CD4-positive, alpha-beta T cell treated with Interleukin-2 at 100 ng/mL for 4 hours (primary cell): Measurements from ENCODE around the gene SART1.
"Not testable (repeated sequence)": the region's sequence is repeated elsewhere in the genome, so short reads cannot be mapped to it uniquely, and the experiment has no call there.

ENCODE experiments used
- DNase-seq: peaks from one replicate; pipeline ENCODE4 v3.0.0-alpha.2; 2020; ENCODE audit warnings: low spot score

The SART1 gene

DNA sequence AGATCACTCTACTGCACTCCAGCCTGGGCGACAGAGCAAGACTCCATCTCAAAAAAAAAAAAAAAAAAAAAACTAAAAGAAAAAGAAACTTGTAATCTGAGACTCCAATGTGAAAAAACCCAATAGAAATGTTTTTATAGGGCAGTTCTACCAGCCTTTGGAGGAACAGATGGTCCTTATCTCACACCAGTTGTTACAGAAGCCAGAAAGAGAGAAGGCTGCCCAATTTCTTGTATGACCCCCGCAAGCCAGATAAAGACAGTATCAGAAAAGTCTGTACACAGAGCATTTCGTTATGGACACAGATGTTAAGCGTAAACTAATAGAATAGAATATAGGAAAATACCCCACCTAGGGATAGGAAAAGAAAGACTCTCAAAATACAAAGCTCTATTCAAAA, 27.5 kb upstream of the SART1 start:
- no peak for DNase-seq

DNA sequence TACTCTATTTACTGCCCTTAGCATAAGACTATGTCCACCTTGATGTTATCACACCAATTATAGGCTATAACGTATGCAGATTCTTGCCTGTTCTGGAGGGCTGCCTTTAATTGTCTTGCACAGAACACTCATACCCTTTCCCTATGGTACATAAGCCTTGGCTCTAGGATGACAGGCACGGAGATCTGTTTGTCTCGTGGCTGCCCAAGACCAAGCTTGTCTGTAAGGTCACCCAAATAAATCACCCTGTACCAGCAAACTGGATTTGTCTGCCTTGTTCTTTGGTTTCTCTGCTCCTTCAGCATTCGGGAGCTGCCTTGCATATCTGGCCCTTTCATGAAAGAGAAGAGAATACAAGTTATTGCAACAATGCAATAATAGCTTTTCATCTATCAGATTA, 23.8 kb upstream of the SART1 start:
- no peak for DNase-seq

DNA sequence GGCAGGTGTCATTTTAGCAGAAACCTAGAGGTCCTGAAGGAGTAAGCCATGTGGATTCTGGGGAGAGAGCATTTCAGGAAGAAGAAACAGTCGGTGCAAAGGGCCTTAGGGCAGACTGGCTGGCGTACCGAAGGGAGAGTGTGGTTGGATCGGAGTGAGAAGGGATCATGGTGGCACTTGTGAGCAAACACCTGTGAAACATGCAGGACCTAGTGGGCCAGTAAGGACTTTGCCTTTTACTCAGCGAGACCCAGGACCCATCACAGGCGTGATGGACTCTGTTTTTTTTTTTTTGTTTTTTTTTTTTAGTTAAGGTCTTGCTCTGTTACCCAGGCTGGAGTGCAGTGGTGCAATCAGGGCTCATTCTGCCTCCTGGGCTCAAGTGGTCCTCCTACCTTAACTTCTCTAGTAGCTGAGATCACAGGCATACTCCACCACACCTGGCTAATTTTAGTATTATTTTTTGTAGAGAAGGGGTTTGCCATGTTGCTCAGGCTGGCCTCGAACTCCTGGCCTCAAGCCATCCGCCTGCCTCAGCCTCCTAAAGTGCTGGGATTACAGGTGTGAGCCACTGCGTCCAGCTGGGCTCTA, 19.7 kb upstream of the SART1 start:
- DNase-seq, result no peak

DNA sequence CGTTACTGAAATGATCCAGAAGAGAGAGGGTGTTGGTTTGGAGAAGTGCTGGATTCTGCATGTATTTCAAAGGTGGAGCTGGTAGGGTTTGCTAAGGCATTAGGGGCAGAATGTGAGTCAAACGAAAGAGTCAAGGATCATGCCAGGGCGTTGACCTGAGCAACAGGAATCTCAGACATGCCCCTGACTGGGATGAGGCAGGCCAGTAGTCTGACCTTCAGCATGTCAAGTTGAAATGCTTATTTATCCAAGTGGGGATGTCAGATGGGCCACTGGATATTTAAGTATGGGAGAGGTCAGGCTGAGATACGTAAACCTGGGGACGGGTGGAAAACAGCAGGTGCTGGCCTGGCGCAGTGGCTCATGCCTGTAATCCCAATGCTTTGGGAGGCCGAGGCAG, 19.0 kb upstream of the SART1 start:
- no peak for DNase-seq

DNA sequence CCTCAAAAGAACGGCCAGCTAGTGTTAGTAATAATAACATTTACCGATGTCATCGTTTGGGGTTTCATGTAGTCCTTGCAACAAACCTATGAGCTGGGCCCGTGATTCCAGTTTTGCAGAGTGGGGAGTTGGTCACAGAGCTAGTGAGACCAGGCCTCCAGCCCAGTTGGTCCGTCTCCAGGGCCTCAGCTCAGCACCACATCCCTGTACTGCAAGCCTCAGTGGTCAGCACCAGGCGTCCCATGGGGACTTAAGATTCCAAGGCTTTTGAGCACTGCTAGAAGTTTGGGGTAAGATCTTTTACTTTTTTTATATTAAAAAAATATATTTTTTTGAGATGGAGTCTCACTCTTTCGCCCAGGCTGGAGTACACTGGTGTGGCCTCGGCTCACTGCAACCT, 17.3 kb upstream of the SART1 start:
- no peak for DNase-seq

DNA sequence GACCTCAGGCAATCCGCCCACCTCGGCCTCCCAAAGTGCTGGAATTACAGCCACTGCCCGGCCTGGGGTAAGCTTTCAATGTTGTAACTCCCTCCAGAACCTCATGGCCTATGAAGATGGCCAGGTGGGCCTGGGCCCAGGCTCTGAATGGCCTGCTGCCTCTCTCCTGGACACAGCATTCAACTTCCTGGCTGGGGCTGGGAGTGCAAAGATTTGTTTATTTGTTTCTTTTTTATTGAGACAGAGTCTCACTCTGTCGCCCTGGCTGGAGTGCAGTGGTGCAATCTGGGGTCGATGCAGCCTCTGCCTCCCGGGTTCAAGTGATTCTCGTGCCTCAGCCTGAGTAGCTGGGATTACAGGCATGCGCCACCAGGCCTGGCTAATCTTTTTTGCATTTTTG, 16.8 kb upstream of the SART1 start:
- DNase-seq, result no peak

DNA sequence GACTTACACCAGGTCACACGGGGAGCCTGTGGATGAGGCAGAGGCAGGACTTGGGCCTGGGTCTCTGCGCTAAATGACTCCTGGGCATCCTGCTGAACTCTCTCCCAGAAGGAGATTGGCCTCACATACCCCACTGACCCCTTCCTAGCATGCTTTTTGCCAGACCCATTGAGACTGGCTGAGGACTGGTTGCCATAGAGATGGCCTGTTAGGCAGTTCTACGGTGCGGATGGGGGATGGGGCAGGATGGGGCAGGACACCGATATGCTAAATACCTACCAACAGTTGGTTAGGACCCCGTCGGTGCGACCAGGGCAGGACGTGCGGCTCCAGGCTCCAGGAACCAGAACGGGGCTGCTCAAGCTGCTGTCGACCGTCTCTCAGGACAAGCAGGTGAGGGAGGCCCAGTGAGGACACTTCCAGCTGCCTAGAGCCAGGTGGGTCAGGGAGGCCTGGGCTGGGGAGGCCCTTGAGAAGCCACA, 16.1 kb upstream of the SART1 start, which contains the start of gene TSGA10IP:
TSS of gene TSGA10IP (plus strand) at position 51 of the 482 bp plus-strand sequence. CDS start at position 247, 196 bp downstream.
- no peak for DNase-seq

DNA sequence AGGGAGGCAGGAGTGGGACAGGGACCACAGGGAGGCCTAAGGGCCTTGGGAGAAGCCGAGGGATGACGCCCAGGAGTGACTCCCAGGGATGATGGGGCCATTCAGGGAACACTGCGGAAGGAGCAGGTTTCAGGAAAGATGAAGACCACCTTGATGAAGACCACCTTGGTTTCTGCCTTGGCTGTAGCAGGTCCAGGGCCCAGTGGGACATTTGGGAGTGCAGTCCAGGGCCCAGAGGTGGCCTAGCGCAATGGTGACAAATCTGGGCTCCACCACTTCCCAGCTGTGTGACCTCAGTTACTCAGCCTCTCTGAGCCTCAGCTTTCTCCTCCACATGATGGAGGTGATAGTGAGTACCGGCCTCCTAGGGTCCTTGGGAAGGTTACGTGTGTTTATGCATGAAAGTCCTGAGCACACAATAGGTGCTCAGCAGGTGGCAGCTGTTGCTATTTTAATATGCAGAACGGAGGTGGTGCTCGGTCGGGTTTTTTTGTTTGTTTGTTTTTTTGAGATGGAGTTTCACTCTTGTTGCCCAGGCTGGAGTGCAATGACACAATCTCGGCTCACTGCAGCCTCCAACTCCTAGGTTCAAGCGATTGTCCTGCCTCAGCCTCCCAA, 15.5 kb upstream of the SART1 start:
- DNase-seq, result no peak

DNA sequence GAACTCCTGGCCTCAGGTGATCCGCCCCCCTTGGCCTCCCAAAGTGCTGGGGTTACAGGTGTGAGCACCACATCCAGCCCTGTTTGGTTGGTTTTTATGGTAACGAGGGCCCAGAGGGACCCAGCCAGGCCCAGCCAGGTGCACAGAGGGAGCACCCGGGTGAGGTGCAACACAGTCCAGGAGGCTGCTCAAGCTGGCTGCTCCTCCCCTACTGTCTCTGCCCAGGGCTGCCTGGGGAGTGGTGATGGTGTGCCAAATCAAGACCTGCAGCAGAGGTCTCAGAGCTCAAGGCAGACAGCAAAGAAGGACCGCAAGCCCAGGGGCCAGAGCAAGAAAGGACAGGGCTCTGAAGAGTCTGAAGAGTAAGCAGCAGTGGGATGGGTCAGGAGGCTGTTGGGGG, 14.9 kb upstream of the SART1 start:
- DNase-seq, result no peak

DNA sequence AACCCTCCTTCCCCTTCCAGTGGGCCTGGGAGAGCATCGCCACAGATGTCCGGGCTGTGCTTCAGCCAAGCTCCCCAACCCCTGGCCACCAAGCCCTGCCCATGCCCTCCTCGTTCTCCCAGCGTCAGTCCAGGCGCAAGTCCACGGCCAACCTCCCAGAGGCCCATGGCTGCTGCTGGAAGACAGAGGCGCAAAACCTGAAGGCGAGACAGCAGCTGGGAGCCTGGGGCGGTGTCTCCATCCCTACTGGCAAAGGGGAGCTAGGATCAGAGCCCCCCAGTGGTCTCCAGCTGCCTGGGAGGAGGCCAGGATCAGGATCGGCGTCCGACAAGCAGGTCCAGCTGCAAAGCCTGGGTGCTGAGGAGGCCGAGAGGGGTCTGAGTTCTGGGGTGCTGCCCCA, 14.4 kb upstream of the SART1 start:
- no peak for DNase-seq

DNA sequence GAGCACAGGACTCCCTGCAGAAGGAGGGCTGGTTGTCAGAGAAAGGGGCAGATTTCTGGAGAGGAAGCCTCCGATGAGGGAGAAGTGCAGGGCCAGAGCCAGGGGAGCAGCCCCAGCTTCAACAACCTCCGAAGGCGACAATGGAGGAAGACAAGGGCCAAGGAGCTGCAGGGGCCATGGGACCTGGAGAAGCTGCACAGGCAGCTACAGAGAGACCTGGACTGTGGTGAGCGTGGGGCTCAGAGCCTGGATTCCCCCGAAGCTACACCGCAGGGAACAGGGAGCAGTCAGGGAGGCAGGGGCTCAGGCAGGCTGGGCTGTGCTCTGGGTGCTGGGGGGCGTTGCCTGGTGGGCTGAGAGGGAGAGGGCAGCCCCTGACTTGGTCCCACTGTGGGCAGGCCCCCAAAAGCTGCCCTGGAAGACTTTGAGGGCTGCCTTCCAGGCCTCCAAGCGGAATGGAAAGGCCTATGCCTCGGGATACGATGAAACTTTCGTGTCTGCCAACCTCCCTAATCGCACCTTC, 13.9 kb upstream of the SART1 start:
- DNase-seq, result no peak

DNA sequence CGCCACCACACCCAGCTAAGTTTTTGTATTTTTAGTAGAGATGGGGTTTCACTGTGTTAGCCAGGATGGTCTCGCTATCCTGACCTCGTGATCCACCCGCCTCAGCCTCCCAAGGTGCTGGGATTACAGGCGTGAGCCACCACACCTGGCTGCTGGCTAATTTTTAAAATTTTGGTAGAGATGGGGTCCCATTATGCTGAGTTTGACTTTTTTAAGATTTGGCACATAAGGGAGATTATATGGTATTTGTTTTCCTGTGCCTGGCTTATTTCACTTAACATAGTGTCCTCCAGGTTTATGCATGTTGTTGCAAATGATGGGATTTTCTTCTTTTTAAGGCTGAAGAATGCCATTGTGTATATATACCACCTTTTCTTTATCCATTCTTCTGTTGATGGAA, 10.8 kb upstream of the SART1 start:
- DNase-seq, result not testable (repeated sequence)

DNA sequence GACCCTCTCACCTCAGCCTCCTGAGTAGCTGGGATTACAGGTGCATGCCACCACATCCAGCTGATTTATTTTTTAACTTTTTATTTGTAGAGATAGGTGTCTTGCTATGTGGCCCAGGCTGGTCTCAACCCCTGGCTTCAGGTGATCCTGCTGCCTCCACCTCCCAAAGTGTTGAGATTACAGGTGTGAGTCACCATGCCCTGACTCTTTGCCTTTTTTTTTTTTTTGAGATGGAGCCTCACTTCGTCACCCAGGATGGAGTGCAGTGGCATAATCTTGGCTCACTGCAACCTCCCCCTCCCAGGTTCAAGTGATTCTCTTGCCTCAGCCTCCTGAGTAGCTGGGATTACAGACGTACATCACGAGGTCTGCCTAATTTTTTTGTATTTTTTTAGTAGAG, 9.9 kb upstream of the SART1 start:
- not testable (repeated sequence) for DNase-seq

DNA sequence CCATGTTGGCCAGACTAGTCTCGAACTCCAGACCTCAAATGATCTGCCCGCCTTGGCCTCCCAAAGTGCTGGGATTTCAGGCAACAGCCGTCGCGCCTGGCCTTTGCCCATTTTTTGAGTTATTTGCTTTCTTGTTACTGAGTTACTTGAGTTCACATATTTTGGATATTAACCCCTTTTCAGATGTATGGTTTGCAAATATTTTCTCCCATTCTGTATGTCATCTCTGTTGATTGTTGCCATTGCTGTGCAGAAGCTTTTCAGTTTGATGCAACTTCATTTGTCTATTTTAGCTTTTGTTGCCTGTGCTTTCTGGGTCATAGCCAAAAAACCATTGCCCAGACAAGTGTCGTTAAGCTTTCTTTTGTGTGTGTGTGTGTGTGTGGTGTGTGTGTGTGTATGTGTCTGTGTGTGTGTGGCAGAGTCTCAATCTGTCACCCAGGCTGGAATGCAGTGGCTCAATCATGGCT, 9.4 kb upstream of the SART1 start:
- no peak for DNase-seq

DNA sequence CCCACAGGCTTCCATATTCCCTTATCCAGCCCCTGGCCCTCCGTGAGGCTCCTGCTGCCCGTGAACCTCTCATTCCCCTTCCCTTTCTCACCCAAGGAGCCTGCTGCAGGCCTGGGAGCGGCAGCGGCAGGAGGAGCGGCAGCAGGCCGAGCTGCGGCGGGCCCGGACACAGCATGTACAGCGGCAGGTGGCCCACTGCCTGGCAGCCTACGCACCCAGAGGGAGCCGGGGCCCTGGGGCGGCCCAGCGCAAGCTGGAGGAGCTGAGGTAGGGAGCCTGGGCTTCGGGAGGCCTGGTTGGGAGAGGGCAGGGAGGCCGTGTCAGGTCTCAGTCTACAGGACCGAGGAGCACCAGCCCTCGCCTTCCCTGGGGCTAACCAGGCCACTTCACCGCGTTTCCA, 8.1 kb upstream of the SART1 start:
- DNase-seq, result no peak

DNA sequence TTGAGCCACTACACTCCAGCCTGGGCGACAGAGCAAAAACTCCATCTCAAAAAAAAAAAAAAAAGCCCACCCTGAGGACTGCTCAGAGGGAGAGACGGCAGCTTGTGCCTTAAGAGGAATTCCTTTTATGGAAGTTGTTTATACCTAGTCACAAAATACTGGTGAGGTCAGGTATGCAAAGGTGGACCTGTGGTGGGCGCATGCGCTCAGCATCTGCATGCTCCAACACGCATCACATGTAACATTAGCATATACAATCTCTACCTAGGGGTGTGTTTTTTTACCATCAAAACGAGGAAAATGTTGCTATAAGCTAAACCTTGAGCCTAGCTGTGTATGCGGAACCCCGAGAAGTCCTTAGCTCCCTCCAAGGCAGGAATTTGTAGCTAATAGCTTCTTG, 6.8 kb upstream of the SART1 start:
- DNase-seq, result no peak

DNA sequence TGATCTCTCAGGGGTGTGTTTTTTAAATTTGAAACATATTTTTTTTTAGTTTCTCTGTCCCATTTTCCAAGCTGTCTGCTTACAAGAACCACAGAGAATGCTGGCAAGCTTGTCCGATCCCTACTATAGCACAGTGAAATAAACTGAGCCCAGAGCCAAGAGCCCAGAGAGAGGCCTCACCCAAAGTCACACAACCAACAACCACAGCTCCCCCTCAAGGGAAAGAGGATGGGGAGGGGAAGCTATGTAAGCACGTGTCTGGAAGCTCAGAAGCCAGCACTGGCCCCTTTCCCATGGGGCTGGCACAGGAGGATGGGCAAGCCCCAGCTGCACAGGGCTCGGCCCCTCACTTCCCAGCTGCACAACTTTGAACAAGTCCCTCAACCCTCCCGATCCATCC, 3.2 kb upstream of the SART1 start:
- DNase-seq, result no peak

DNA sequence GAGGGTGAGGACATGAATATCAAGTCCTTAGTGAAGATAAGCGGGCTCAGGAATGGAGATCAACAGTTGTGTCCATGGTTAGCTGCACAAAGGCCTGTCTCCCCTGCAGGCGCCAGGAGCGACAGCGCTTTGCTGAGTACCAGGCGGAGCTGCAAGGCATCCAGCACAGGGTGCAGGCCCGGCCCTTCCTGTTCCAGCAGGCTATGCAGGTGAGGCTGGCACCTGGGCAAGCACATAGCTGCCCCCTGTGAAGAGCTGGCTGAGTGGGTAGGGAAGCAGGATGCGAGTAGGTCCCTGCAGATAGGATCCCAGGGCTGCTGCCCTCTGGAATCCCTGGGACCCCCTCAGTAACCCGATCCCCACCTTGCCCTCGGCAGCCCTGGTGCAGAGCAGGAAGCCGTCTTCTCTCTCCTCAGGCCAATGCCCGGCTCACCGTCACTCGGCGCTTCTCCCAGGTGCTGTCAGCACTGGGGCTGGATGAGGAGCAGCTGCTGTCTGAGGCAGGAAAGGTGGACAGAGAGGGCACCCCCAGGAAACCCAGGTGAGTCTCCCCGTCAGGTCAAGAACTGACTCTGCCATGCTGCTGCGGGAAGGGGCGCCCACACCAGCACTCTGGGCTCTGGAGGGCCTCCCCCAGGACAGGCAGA, 2.6 kb upstream of the SART1 start:
- DNase-seq, result no peak

DNA sequence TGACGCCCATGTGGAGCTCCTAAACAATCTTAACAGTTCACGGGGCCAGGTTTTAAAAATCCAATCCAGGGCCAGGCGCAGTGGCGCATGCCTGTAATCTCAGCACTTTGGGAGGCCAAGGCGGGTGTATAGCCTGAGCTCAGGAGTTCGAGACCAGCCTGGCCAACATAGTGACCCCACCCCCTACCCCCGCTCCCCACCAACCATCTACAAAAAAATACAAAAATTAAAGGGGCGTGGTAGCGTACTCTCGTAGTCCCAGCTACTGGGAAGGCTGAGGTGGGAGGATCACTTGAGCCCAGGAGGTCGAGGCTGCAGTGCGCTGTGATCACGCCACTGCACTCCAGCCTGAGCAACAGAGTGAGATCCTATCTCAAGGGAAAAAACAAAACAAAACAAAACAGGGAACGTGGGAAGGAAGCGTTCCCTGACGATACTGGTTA, 689 bp upstream of the SART1 start:
- no peak for DNase-seq

DNA sequence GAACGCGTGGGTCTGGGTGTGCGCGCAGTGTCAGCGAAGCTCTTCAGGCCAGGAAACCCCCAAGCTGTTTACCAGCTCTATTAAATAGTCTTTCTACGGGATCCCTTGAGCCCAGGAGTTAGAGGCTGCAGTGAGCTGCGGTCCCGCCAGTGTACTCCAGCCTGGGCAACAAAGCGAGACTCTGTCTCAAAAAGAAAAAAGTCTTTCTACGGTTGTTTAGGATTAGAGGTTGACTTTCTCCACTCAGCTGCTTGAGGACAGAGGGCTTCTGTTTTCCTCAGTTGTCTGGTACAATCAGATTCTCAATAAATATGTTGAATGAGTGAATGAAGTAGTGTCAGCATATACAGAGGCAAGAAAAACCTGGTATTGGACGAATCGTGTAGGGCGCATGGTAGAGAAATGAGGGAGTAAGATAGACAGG, 619 bp downstream of the SART1 start:
- DNase-seq, result no peak

DNA sequence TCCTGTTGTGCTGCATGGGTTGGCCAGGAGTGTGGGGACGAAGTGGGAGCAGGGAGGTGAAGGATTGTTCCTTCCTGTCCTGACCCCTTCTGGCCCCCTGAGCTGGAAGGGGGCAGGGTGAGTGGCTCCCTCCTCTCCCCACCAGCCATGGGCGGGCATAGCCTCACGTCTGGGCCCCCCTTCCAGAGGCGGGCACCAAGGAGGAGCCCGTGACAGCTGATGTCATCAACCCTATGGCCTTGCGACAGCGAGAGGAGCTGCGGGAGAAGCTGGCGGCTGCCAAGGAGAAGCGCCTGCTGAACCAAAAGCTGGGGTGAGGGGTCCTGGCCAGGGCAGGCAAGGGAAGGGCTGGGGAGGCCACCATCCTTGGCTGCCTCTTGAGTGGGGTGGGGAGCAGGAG, 3.4 kb downstream of the SART1 start:
- DNase-seq, result no peak

DNA sequence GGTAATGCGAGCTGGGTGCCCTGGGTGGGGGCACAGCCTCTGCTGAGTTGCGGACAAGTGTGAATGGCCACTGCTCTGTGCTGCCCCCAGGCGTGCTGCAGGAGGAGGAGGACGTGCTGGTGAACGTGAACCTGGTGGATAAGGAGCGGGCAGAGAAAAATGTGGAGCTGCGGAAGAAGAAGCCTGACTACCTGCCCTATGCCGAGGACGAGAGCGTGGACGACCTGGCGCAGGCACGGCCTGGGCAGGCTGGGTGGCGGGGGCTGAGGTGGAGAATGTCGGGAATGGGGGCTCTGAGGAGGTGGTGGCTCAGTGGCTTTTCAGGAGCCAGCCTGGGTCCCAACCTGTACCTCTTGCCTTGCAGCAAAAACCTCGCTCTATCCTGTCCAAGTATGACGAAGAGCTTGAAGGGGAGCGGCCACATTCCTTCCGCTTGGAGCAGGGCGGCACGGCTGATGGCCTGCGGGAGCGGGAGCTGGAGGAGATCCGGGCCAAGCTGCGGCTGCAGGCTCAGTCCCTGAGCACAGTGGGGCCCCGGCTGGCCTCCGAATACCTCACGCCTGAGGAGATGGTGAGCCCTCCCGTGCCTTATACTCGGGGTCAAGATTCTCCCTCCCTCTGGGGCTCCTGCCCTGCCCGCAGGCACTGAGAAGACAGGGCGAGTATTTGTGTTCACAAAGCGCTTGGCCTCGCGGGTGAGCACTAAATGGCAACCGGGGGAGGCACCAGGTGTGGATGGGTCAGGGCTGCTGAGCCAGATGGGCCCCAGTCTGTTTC, 4.6 kb downstream of the SART1 start:
- no peak for DNase-seq
